Activated CD4-positive, alpha-beta T cell treated with anti-CD3 and anti-CD28 coated beads, Interleukin-2, amount 50 U/mL, for 4 hours (primary cell): ENCODE data around the gene THNSL1.
"Not testable (repeated sequence)": the region's sequence is repeated elsewhere in the genome, so short reads cannot be mapped to it uniquely, and the experiment has no call there.

Experiments
- DNase-seq, 2 experiments: peaks; one replicate each; pipeline ENCODE4 v3.0.0-alpha.2; 2020

The THNSL1 gene

DNA sequence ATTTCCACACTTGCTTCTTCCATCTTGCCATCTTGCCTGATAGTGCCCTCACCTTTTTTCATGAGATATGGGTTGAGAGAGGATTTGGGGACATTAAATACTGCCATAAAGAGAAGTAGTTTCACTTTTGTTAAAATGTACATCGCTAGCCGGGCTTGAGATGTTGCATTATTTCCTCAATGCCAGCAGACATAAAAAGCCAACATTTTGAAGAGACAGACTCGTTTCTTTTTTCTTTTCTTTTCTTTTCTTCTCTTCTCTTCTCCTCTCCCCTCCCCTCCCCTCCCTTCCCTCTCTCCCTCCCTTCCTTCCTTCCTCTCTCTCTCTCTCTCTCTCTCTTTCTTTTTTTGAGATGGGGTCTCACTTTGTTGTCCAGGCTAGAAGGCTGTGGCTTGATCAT, 18.4 kb upstream of the THNSL1 start:
- no peak for DNase-seq

DNA sequence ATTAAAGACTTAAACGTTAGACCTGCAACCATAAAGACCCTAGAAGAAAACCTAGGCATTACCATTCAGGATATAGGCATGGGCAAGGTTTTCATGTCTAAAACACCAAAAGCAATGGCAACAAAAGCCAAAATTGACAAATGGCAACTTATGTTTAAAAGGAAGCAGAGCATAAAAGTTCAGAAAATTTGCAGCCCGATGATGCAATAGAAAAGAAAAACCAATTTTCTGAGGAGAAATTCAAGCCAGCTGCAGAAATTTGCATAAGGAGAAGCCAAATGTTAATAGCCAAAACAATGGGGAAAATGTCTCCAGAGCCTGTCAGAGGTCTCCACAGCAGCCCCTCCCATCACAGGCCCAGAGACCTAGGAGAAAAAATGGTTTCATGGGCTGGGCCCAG, 4.8 kb upstream of the THNSL1 start:
- not testable (repeated sequence) for DNase-seq

DNA sequence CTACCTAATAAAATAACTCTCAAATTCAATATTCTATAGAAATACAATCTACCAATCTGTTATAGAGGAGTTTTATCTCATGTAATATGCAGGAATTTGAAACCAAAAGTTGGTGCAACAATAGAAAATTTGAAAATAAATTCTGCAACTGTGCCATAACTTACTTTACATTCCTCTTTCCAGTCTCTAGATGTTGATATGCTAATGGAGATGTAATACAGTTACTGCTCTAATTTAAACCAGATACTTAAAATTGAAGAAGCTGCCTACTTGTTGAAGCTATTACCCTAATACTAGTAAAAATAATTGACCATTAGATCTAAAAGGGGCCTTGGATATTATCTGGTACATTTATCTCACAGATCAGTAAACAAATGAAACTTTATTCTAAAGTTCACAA, 1.8 kb upstream of the THNSL1 start:
- no peak for DNase-seq

DNA sequence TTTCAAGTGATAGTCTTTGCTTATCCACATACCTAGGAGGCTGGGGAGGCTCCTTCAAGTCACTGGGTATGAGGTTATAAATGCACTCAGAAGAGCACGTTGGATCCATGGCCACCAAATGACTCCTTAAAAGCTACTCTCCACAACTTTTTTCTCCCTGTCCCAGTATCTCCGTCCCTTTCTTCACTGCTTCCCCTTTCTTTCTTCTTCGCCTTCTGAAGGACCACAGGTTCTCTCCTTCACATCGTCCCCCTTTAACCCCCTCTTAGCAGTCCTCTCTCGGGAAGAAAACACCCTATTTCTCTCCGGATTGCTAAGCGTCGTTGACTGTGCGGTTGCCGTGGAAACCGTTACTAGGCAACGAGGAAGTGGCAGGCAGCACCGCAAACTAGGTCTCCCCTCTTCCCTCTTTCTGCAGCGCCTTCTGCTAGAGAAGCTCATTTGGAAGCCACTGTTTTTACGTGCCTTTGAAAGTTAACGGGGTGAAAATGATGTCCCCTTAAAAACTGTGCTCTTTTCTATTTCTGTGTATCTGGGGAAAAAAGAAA, 510 bp upstream of the THNSL1 start, which contains the start of gene ENKUR:
ENKUR (minus strand) TSS at position 331 of the 548 bp plus-strand sequence; CDS start at position 109, 222 bp downstream.
- DNase-seq: peak; percentile 91 to 93

DNA sequence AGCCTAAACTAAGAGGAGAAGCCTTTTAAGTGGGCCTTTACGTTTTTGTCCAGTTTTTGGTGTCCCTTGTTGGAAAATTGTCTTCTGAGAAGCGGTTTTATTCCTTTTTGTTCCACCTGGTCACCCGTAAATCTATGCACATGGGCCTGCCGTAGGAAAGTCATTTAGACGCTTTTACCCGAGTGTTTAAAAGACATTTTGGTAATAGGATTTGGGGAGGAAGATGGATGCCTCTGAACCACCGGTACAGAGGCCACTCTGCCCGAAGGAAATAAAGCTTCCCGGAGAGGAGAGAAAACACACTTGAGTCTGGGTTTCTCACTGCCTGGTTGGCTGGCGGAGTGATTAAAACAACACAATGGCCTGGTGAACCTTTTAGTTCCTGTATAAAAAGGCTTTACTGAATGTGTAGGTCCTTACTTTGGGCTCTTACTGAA, 760 bp downstream of the THNSL1 start:
- peak in 1 of 2 experiments; percentile 12 for DNase-seq

DNA sequence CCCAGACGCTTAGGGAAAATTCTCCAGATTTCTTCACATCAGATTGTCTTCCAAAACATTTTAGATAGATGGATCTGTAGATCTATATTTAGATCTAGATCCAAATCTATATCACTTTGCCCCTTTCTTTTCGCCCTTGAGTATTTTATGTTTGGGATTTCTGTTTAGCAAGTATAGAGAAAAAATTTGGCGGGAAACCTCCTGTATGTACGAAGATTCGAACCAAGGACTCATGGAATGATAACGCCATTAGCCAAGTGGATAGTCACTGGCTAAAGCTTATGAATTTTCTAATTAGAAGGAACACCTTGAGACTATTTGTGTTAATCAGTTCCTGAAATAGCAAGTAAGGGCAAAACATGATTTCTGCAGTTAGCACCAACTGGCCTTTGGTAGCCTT, 1.2 kb downstream of the THNSL1 start:
- DNase-seq: no peak

DNA sequence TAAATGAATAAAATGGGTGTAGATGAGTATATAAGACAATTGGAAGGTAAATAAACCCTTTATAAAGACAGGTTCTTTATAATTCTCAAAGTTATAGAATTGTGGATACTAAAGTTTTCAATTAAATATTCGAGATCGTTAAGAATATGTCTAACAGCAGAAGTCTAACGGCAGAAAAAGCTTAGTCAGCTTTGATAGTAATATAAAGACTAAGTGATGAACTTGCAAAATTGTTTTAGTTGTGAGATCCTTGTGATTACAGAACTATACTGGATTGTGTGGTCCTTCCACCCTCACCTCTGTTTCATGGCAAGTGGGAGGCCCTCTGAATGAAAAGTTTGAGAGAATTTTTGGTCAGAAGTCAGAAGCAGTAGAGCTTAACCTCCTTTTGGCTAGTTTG, 2.3 kb downstream of the THNSL1 start:
- no peak for DNase-seq

DNA sequence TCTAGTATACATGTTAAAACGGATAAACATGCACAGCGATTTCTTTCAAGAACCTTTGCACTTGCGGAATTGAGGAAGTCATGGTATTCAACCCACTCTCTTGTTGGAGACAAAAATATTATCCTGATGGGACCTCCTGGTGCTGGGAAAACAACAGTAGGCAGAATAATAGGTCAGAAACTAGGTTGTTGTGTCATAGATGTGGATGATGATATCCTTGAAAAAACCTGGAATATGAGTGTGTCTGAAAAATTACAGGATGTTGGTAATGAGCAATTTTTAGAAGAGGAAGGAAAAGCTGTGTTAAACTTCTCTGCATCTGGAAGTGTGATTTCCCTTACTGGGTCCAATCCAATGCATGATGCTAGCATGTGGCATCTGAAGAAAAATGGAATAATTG, 6.9 kb downstream of the THNSL1 start:
- no peak for DNase-seq

DNA sequence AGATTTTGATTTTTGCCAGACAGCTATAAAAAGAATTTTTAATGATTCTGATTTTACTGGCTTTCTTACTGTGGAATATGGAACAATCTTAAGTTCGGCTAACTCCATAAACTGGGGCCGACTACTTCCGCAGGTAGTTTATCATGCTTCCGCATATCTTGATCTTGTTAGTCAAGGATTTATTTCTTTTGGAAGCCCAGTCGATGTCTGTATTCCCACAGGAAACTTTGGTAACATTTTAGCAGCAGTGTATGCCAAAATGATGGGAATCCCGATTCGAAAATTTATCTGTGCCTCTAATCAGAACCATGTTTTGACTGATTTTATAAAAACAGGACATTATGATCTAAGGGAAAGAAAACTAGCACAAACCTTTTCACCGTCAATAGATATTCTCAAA, 8.1 kb downstream of the THNSL1 start:
- DNase-seq: no peak

DNA sequence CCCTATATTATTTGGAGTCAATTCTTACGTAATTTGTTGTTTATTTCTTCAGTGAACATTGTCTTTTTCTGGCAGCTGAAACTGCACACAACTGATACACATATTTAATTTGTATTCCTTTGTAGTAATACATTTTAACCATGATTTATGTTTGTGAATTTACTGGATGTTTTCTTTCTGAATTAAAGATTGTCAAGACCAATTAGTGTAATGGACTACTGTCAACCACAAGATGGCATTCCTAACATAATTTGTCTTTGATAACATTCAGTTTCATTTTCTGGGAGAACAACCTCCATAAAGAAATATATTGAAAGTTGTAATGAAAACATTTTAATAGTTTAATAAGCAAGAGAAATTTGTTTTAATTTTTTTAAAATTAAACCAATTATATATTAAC, 10.1 kb downstream of the THNSL1 start:
- no peak for DNase-seq

DNA sequence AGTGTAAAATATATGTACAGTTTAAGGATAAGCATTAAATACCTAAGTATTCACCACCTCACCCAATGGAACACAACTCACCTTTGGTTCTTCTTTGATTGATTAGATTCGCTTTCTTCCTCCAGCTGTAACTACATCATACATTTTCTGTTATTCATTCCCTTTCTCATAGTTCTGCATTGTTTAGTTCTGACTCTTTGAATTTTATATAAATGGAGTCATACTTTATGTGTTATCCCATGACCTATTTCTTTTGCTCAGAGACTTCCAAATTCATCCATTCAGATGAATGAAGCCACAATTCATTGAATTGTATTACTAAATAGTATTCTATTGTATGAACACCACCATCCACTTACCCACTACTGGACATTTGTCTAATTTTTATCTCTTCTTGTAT, 12.3 kb downstream of the THNSL1 start:
- DNase-seq: no peak

DNA sequence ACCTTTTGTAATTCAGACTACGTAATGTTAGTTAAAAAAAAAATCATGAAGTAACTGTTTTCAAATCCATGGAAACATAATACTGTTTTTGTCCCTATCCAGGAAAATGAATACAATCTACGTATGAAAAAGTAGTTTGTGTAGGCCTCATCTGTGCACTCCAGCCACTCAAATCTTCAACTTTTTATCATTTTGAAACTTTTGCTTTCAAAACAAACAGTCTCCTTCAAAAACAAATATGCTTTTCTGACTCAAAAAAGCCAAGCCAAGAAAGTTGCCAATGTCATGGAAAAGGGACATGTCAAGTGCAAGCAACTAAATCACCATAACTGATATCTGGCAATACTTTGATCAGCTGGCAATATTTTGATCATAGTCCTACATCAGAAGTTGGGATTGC, 13.1 kb downstream of the THNSL1 start:
- no peak for DNase-seq

DNA sequence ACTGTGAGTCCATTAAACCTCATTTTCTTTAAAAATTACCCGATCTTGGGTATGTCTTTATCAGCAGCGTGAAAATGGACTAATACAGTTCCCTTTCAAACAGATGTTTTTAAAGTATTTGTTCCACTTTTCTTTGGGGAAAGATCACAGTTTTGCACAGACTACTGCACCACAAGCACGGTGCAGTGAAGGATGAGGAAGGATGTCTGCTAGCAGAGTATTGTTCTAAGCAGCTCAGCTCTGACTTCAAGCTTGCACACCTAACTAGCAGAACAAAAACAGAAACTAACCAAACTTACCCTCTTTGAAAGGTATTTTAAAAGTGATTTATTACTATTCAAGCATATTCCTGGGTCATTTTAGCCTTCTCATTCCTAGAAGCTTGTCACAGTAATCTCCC, 20.0 kb downstream of the THNSL1 start:
- DNase-seq: no peak

DNA sequence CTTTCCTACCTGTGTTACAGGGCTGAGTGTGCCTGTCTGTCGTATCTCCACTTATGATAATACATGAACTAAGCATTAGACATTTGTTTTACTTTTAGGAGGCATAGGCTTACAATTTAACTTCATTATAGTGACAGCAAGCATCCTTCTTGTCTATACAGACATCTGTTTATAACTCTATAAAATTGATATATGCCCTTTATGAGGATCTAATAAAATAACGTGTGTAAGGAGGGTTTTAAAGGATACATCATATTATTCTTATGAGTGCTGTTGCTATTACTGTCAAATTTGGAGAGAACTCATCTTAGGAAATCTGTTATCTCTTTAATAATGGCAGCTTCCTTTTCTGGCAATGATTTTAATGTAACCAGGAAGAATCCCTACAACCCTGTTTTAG, 21.9 kb downstream of the THNSL1 start:
- DNase-seq: no peak

DNA sequence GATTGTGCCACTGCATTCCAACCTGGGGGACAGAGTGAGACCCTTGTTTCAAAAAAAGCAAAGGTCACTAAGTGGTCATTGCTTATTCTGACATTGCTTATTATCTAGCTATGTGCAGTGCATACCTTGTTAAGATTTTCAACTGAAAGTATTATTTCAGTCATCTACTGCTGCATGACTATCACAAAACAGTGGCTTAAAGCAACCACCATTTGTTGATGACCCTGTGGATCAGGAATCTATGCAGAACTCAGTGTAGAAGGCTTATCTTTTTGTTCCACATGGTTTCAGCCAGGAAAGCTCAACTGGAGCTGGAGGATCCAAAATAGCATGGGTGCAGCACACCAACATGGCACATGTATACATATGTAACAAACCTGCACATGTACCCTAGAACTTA, 23.1 kb downstream of the THNSL1 start:
- no peak for DNase-seq

DNA sequence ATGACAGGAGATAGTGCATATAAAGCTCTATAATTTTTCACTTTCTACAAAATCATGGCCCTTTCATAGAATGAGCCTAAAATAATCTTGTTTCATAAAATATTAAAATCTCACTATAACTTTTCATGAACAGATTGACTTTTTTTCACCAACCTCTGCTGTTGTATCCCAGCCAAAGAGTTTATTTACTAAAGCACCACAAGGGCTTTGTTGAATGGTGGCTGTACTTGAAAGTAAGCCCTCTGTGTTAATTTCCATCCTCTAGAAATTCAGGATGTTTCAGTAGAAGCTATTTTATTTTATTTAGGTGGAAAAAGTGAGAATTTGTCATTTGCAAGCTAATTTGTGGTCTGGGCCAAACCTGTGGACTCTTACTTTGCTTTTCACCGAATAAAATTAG, 30.2 kb downstream of the THNSL1 start:
- DNase-seq: no peak

DNA sequence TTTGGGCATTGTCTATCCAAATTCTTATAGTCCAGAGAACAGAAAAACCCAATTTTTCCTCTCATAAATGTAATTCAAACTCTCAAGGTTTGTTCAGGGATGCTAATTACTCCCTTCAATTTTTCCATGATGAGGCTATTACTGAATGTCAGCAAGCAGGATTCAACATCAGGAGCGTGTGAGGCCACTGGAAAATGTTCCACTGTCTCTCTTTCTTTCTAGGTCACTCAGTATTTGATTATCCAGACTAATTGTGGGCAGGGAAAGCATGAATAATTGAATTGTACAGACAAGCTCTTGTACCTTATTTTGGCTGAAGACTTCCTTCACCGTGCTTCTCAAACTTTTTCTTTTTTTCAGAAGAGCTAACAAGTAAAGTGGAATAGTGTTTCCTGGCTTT, 30.7 kb downstream of the THNSL1 start:
- no peak for DNase-seq

DNA sequence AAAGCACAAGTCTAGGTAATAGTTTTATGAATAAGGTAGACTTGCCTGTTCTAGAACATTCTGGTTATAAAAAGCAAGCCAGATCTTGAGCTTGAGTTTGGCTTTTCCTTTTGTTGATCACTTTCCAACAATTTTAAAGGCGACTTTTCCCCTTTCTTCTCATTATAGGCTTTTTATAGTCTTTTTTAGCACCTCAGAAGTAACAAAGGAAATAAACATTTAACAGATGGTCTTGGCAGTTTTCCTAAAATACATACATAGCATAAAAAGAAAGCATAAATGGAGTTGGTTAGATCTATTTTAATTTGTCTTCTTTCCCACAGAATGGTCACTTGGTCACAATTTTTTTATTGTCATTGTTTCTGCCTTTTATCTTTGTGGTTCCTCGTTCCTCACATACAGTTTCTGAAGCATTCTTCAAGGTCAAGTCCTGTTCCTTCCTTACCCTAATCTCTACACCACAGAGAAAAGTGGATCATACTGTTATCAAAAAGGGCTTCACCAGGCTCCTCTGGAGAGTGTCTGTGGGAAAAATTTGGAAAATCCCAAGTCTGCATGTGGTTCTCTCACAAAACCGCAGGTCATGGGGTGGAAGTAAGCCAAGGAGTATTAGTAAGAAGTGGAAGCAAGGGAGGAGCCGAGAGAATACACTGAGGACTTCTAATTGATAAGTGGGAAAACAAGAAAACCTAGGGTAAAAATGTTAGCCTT, 31.3 kb downstream of the THNSL1 start:
- no peak for DNase-seq

DNA sequence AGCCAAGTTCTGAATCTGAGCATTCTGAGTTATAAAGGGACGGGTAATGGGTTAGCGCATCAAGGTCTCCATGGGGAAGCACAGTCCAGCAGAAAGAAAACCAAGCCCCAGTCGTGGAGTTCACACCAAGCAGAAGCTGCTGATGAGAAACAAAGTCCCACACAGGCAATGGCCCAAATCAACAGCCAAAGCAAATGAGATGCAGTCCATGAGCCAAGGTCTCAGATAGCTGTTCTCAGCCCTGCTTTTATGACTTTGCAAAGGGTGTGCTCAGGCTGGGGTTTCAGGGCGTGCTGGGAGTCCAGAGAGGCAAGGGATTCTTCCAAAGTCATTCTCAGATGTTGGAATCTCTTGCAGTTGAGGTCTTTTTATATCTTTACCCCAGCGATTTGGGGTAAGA, 32.0 kb downstream of the THNSL1 start:
- DNase-seq: no peak

DNA sequence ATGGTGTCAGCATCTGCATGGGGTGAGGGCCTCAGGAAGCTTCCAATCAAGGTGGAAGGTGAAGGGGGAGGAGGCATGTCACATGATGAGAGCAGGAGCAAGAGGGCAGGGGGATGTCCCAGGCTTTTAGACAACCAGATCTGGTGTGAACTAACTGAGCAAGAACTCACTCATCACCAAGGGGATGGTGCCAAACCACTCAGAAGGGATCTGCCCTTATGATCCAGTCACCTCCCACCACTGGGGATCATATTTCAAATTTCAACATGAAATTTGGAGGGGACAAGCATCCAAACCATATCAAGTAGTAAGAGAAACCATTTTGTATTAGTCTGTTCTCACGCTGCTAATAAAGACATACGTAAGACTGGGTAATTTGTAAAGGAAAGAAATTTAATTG, 33.6 kb downstream of the THNSL1 start:
- no peak for DNase-seq

DNA sequence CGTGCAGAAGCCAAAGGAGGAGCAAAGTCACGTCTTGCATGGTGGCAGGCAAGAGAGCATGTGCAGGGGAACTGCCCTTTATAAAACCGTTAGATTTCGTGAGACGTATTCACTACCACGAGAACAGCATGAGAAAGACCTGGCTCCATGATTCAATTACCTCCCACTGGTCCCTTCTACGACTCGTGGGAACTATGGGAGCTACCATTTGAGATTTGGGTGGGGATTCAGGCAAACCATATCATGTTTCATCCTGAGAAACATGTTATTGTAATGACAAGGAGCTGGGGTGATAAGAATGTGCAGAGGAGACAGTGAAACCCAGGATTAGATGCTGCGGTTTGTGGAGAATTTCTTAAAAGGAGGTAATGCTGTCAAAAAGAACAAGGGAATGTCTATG, 34.0 kb downstream of the THNSL1 start:
- DNase-seq: no peak

DNA sequence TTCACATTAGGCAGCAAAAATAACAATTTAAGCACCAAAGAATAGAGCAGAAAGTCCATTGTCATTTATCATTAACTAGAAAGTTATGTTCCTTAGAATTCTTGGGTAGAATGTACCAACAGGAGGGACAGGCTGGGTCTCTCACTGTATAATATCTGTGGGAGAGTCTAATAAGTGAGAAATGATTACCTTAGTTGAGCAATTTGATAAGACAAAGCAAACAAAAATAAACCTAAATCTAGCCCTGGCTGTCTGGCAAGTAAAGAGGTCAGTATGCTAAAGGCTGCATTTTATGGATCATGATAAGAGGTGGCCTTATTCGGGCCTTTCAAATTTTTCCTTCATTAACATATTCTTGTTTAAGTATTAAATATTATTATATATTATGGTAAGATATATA, 35.6 kb downstream of the THNSL1 start:
- no peak for DNase-seq

DNA sequence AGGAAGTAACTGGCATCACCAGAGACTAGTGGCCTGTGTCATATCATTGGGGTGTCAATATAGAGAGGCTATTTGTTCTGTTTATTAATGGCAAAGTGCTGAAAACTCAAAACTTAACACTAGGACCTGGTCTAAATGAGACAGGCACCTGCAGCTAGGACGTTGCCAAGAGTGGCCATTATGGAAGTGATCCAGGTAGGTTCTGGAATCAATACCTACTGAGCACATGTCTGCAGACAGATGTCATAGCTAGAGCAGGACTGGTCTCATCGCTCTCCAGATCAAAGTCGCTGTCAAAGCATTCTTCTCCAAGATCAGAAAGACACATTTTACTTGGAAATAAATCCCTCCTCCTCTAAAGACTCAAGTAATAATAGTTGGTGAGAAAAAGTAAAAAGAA, 40.3 kb downstream of the THNSL1 start:
- no peak for DNase-seq

DNA sequence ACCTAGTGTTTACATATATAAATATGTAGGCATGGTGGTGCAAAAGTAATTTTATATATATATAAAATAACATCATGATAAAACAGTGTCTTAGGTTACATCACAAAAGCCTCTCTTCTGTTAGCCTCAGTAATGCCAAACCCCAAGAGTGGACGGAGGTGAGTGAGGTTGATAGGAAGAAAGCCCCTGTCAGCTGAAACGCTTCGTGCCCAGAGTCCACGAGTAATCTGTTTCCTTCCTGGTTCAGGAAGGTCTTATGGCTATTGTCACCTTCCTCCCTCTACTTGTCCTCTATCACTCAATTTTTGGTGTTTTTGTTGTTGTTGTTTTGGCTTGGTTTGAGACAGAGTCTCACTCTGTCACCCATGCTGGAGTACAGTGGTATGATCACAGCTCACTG, 41.5 kb downstream of the THNSL1 start:
- no peak for DNase-seq

DNA sequence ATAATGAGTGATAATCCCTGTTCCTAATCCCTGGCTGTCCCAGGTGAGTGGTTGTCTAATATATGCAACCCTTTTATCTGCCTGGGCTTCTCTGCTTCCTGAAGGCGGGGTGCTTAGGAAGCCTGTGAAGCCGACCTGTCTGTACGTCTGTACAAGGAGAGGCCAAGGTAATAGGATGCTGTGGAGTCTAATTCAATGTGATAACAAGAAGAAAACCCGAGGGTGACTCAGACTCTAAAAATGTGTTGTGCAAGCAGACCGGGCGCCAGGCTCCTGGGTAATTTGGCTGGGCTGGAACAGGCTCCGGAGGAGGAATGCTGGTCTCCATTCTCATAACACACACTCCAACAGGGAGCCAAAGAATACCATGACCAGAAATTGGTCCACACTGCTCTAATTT, 43.6 kb downstream of the THNSL1 start:
- no peak for DNase-seq
